KMS-11 (cell line): ENCODE measurements around the gene RAD51B.
A peak's percentile ranks its signal among the peaks of the same experiment; 100 is the strongest.
"Not testable (repeated sequence)": the region's sequence is repeated elsewhere in the genome, so short reads cannot be mapped to it uniquely, and the experiment has no call there.

Source experiments
- H2AFZ ChIP-seq: fragments of 200-600 bp; sonication (generic); 2 replicates; pipeline ENCODE4 v1.6.1; 2016; ENCODE audit warnings: antibody characterized with exemption, mixed run types, low read depth
- H3K27ac ChIP-seq: fragments of 200-600 bp; sonication (generic); 2 replicates; pipeline ENCODE4 v1.6.1; 2016; ENCODE audit warnings: mild to moderate bottlenecking, mixed run types
- H3K27me3 ChIP-seq: fragments of 200-600 bp; sonication (generic); 2 replicates; pipeline ENCODE4 v1.6.1; 2017; ENCODE audit warnings: mild to moderate bottlenecking, low read depth, mixed run types, moderate library complexity; ENCODE audit not compliant: insufficient read depth
- H3K36me3 ChIP-seq: fragments of 200-600 bp; sonication (generic); 2 replicates; pipeline ENCODE4 v1.6.1; 2017; ENCODE audit warnings: mild to moderate bottlenecking, mixed run types; ENCODE audit not compliant: insufficient read depth
- H3K4me1 ChIP-seq: fragments of 200-600 bp; sonication (generic); 2 replicates; pipeline ENCODE4 v1.6.1; 2016; ENCODE audit warnings: mild to moderate bottlenecking, low read depth, mixed run types; ENCODE audit not compliant: poor library complexity, severe bottlenecking
- H3K4me2 ChIP-seq: fragments of 200-600 bp; sonication (generic); 2 replicates; pipeline ENCODE4 v1.7.0; 2016; ENCODE audit warnings: mild to moderate bottlenecking, mixed run types
- H3K4me3 ChIP-seq: fragments of 200-600 bp; sonication (generic); IDR thresholded peaks from 2 replicates; pipeline ENCODE4 v1.6.1; 2017; ENCODE audit warnings: low read depth, low read length, mixed read lengths; ENCODE audit not compliant: insufficient read depth
- H3K79me2 ChIP-seq: fragments of 200-600 bp; sonication (generic); 2 replicates; pipeline ENCODE4 v1.6.1; 2016; ENCODE audit warnings: low read depth, mixed run types; ENCODE audit not compliant: insufficient read depth
- H3K9ac ChIP-seq: fragments of 200-600 bp; sonication (generic); 2 replicates; pipeline ENCODE4 v1.6.1; 2016; ENCODE audit warnings: mild to moderate bottlenecking, mixed run types
- H4K20me1 ChIP-seq: fragments of 200-600 bp; sonication (generic); 2 replicates; pipeline ENCODE4 v1.6.1; 2016; ENCODE audit warnings: mild to moderate bottlenecking, mixed run types; ENCODE audit not compliant: insufficient read depth
- TF ChIP-seq, protein P1 (sequence below): fragments of 200-600 bp; sonication (generic); conservative IDR thresholded peaks from 2 replicates; pipeline ENCODE4 v1.6.1; 2017; ENCODE audit warnings: low read depth, mild to moderate bottlenecking, antibody characterized with exemption, low read length, moderate library complexity, mixed read lengths

The RAD51B gene

DNA sequence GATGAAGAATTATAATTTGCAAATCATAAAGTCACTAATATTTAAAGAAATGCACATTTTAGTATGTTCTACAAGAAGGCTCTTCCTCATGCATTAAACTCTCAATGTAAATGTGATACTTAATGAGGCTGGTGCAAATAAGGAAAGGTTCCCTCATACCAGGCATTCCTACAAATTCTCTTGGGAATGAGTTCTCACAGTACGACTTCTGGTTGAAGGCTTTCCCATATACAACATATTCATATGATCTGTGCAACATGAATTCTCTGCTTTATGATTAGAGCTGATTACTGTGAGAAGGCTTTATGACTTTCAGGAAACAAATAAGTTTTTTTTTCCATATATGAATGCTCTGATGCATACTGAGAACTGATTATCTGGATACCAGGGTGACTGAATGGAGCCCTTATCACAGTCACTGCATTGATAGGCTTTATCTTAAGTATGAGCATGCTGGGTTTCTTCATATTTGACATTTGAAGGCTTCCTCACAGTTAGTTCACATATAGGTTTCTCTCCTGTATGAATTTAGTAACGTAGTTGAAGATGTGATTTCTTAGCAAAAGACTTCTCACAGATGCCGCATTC is 293.9 kb downstream of the RAD51B start:
- TF ChIP-seq, protein P1, sequence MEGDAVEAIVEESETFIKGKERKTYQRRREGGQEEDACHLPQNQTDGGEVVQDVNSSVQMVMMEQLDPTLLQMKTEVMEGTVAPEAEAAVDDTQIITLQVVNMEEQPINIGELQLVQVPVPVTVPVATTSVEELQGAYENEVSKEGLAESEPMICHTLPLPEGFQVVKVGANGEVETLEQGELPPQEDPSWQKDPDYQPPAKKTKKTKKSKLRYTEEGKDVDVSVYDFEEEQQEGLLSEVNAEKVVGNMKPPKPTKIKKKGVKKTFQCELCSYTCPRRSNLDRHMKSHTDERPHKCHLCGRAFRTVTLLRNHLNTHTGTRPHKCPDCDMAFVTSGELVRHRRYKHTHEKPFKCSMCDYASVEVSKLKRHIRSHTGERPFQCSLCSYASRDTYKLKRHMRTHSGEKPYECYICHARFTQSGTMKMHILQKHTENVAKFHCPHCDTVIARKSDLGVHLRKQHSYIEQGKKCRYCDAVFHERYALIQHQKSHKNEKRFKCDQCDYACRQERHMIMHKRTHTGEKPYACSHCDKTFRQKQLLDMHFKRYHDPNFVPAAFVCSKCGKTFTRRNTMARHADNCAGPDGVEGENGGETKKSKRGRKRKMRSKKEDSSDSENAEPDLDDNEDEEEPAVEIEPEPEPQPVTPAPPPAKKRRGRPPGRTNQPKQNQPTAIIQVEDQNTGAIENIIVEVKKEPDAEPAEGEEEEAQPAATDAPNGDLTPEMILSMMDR: no peak
- H4K20me1 ChIP-seq: no peaks in the 10 kb centered on the region
- no peak overlapping the region for H3K27ac ChIP-seq
- H3K27me3 ChIP-seq: no peaks in the 10 kb centered on the region
- H3K4me2 ChIP-seq: no peak overlapping the region
- H3K79me2 ChIP-seq: no peaks in the 10 kb centered on the region
- peaks cover 36% of the 10 kb centered on the region for H3K4me1 ChIP-seq
- H3K4me3 ChIP-seq: no peak overlapping the region
- H2AFZ ChIP-seq: no peak overlapping the region
- no peaks in the 10 kb centered on the region for H3K36me3 ChIP-seq
- no peak overlapping the region for H3K9ac ChIP-seq

GRCh38 chr14:68115952-68116351 is 296.4 kb downstream of the RAD51B start:
- H3K4me3 ChIP-seq, H3K36me3 ChIP-seq, H3K27me3 ChIP-seq, H3K27ac ChIP-seq, H2AFZ ChIP-seq, H4K20me1 ChIP-seq, H3K79me2 ChIP-seq, H3K4me2 ChIP-seq, H3K9ac ChIP-seq: not testable (repeated sequence)
- H3K4me1 ChIP-seq: peaks cover 25% of the 10 kb centered on the region

DNA sequence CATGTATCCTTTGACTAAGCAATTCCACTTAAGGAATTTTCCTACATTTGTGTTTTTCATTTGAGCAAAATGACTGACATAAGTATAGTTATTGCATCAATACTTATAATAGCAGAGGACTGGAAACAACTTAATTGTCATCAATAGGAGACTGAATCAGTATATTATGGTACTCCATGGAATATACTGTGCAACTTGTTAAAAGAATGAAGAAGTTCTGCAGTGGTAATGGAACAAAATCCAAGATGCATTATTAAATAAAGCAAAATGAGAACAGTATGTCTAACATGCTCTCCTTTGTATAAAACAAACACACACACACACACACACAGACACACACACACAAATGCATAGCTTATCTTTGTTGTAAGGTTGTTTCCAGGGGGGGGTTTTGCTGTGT is 303.1 kb downstream of the RAD51B start:
- no peaks in the 10 kb centered on the region for H3K79me2 ChIP-seq
- no peak overlapping the region for H3K9ac ChIP-seq
- TF ChIP-seq, protein P1: no peak
- no peak overlapping the region for H2AFZ ChIP-seq
- no peaks in the 10 kb centered on the region for H3K36me3 ChIP-seq
- no peaks in the 10 kb centered on the region for H4K20me1 ChIP-seq
- no peak overlapping the region for H3K27ac ChIP-seq
- no peaks in the 10 kb centered on the region for H3K27me3 ChIP-seq
- H3K4me2 ChIP-seq: no peak overlapping the region
- peaks cover 13% of the 10 kb centered on the region for H3K4me1 ChIP-seq
- no peak overlapping the region for H3K4me3 ChIP-seq

GRCh38 chr14:68124050-68124449 is 304.5 kb downstream of the RAD51B start:
- Histone ChIP-seq H4K20me1 (no peaks in the 10 kb centered on the region), H3K4me3 (no peak overlapping the region), H3K27me3 (no peaks in the 10 kb centered on the region), H3K36me3 (no peaks in the 10 kb centered on the region), H3K9ac (no peak overlapping the region), H3K79me2 (no peaks in the 10 kb centered on the region), H3K4me2 (0 out of 2 replicates have a peak overlapping the region, but pooled peaks have one; percentile 17), H3K4me1 (peaks cover 13% of the 10 kb centered on the region), H2AFZ (no peak overlapping the region), H3K27ac (no peak overlapping the region)
- TF ChIP-seq, protein P1: no peak

DNA sequence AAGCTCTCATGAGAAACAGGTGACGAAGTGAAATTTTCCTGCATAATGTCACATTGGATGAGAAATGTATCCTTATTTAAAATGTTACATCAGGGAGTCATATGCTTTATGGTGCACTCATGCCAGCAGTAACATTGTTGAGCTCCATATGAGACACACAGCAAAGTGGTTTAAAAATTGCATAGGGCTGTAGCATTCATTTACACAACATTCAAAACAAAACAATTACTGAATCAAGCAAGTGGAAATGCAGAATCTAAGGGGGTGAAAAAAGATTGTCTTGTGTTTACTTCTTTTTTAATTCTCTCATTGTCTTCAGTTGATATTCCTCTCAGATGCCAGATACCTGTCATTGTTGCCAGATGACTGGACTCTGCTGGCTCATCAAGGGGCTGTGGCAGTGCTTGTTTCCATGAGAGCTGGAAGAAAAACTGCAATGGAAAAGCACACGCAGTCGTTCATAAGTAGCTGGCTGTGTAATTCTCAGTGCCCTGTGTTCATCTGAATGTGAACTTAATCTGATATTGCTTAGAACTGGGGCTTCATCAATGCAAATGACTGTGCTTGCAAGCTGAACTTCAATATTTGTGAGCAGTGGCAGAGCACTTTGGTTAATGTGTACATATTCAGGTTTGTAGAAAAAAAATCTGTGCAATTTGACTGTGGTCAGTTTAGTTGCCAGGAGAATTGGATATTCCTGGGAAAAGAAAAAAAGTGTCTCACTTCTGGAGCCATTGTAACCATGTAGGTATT is 305.6 kb downstream of the RAD51B start:
- Histone ChIP-seq H3K9ac (no peak overlapping the region), H3K4me1 (peaks cover 13% of the 10 kb centered on the region), H2AFZ (no peak overlapping the region), H3K4me3 (no peak overlapping the region), H3K27ac (no peak overlapping the region), H4K20me1 (no peaks in the 10 kb centered on the region), H3K27me3 (no peaks in the 10 kb centered on the region), H3K4me2 (no peak overlapping the region), H3K36me3 (no peaks in the 10 kb centered on the region), H3K79me2 (no peaks in the 10 kb centered on the region)
- TF ChIP-seq, protein P1: no peak
